Adrenal gland (tissue), 12 donors: ENCODE results near the gene VWA3A. TPM values are rescaled to one million over a fixed set of nuclear protein-coding genes. Genes with fewer than 3 reads are reported as not detected.

ENCODE experiments used
- DNase-seq, 7 donors: peaks; one replicate each; pipeline ENCODE4 v3.0.0-alpha.2; 2019 to 2020
- H3K27ac ChIP-seq, 5 donors: fragments of 200-600 bp; sonication (generic) in 4 of 5; 1 replicate in 3 of 5; 2 replicates in 2 of 5; pipeline versions ENCODE4 v1.5.1 to v1.8.0; 2016 to 2020; ENCODE audit warnings: mild to moderate bottlenecking in 1 of 5
- H3K27me3 ChIP-seq: fragments of 200-600 bp; 2 replicates; pipeline ENCODE4 v1.8.0; 2021
- H3K36me3 ChIP-seq, 2 donors: fragments of 200-600 bp; replicated peaks in 1 of 2; 1 replicate in 1 of 2; 2 replicates in 1 of 2; pipeline versions ENCODE4 v1.5.1 to v1.8.0; 2018 to 2022
- H3K4me1 ChIP-seq, 2 donors: fragments of 200-600 bp; replicated peaks in 1 of 2; 1 replicate in 1 of 2; 2 replicates in 1 of 2; pipeline versions ENCODE4 v1.5.1 to v1.8.0; 2018 to 2021
- H3K4me3 ChIP-seq, 4 donors: fragments of 200-600 bp; sonication (generic) in 3 of 4; one replicate each; pipeline ENCODE4 v1.5.1; 2016 to 2018
- H3K9me3 ChIP-seq, 3 donors: fragments of 200-600 bp; sonication (generic) in 1 of 3; replicated peaks in 1 of 3; 1 replicate in 2 of 3; 2 replicates in 1 of 3; pipeline versions ENCODE4 v1.5.1 to v1.8.0; 2016 to 2021
- POLR2A ChIP-seq, 2 donors: fragments of 450-650 bp; IDR thresholded peaks; one replicate each; pipeline ENCODE4 v1.6.1; 2017; ENCODE audit warnings: antibody characterized with exemption in 2 of 2, mild to moderate bottlenecking in 2 of 2, moderate library complexity in 1 of 2
- WGBS, 4 donors: extraction: QIAGEN DNeasy Blood & Tissue Kit in 2 of 4; methylation state at CpG; one replicate each; pipeline versions ENCODE4 v1.1.5 to v1.1.7; 2013 to 2017; 5-methylcytosine and 5-hydroxymethylcytosine counted together
- intact Hi-C, 2 donors: fragments of 100-400 bp; cut with DNase I; formaldehyde crosslinking; loops; one replicate each; pipeline versions ENCODE4 v1.14.1 to v1.15.0; 2022 to 2023
- polyA plus RNA-seq, 3 donors: library from polyadenylated mRNA; stranded (reverse); fragments of 200-250 nt in 2 of 3; fragments of 350-450 nt in 1 of 3; fragmentation: Illumina TruSeq in 1 of 3; extraction: RNeasy Lipid Tissue Mini Kit (QIAGEN cat#74804) in 1 of 3; gene quantifications; one replicate each; pipeline ENCODE4 v1.2.3, GENCODE V29; 2013 to 2014
- total RNA-seq, 9 donors: library from RNA; depleted of rRNA in 4 of 9; stranded (reverse); fragments of >200 nt in 4 of 9; fragments of 120-200 nt in 1 of 9; fragmentation: NEBNext Ultra II Directional in 1 of 9; extraction: Animal tissue kit (Norgen Biotek cat#: 25700) in 1 of 9; gene quantifications; one replicate each; pipeline versions ENCODE4 v1.1.0 to v1.2.4, GENCODE V29; 2013 to 2023
- TF ChIP-seq, protein P1 (sequence below), 6 experiments: fragments of 450-650 bp in 4 of 6; fragments of 200-600 bp in 2 of 6; sonication (generic) in 1 of 6; IDR thresholded peaks; 1 replicate in 5 of 6; 2 replicates in 1 of 6; pipeline versions ENCODE4 v1.5.1 to v1.8.0; 2016 to 2021; ENCODE audit warnings: antibody characterized with exemption in 6 of 6, mild to moderate bottlenecking in 2 of 6, moderate library complexity in 1 of 6
- donor health status: healthy with polysubstance abuse.
- donor health status: Bipolar disorder and iron deficiency.
- donor health status: DM: yes; HTN: yes; CAD: no.
- donor health status: DM: no; HTN: no; CAD: no.
- donor health status: DM: no; HTN: no; CAD: no.
- donor health status: DM: yes; HTN: yes; CAD: no.

Gene VWA3A
- total and polyA plus RNA-seq, 12 donors: 0.17 to 0.72 (median 0.29) TPM; not detected in 6

DNA sequence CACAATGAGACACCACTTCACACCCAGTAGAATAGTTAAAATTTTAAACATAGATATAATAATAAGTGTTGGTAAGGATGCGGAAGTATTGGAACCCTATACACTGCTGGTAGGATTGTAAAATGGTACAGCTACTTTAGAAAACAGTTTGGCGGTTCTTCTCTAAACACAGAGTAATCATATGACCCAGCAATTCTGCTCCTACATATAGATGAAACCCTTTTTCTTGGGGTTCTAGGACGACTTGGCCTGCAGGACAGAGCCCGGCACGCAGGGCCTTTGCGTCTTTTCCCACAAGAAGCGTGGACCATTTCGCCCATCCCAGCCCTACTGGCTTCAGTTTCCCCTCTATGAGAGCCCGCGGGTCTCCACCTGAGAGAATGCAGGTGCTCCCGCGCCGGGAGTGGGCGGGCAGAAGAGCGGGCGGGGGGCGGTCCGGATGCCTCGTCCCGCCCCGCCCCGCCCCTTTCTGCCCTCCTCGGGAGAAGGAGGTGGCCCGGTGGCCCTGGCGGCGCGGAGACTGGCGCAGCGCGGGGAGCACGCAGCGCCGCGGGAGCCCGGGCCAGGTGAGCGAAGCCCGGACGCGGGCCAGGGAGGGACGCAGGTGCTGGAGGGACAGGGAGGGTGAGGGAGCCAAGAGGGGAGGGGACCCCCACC lies 69.8 kb downstream of the VWA3A start, which contains the start of gene SDR42E2:
TSS of gene SDR42E2 (plus strand) at position 508 of the 657 bp plus-strand sequence. CDS start 3,077 bp downstream, outside the sequence.
- 6 to 36% (median 10%) methylated on average over 8 to 40 of the region's 40 CpGs for WGBS, 4 donors
- H3K36me3 ChIP-seq: no peaks in the 10 kb centered on the region
- H3K4me1 ChIP-seq: no peaks in the 10 kb centered on the region
- no peak within 1 kb of the TSS for H3K27ac ChIP-seq
- no peaks in the 10 kb centered on the region for H3K9me3 ChIP-seq
- no peak for TF ChIP-seq POLR2A (IDR thresholded peaks at IDR 0.05)
- TF ChIP-seq, protein P1, sequence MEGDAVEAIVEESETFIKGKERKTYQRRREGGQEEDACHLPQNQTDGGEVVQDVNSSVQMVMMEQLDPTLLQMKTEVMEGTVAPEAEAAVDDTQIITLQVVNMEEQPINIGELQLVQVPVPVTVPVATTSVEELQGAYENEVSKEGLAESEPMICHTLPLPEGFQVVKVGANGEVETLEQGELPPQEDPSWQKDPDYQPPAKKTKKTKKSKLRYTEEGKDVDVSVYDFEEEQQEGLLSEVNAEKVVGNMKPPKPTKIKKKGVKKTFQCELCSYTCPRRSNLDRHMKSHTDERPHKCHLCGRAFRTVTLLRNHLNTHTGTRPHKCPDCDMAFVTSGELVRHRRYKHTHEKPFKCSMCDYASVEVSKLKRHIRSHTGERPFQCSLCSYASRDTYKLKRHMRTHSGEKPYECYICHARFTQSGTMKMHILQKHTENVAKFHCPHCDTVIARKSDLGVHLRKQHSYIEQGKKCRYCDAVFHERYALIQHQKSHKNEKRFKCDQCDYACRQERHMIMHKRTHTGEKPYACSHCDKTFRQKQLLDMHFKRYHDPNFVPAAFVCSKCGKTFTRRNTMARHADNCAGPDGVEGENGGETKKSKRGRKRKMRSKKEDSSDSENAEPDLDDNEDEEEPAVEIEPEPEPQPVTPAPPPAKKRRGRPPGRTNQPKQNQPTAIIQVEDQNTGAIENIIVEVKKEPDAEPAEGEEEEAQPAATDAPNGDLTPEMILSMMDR (IDR thresholded peaks at IDR 0.05): no peak
- no peak within 1 kb of the TSS for H3K4me3 ChIP-seq
- peaks cover 16% of the 10 kb centered on the region for H3K27me3 ChIP-seq
- no peak for DNase-seq
- intact Hi-C loops: no loop called here

DNA sequence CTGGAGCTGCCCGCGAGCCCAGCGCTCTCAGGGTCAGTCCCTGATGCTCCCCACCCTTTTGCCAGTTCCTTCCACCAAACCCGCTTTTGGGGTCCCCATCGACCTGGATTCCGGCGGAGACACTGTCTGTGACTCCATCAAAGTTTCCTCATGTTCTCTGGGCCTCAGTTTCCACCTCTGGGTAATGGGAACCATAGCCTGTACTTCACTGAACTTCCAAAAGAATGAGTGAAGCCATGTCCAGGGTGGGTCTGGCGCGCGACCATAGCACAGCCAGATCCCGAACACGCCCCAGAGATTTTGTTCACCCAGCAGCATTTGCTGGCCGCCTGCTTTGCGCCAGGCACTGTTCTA lies 70.3 kb downstream of the VWA3A start:
- H3K4me3 ChIP-seq: no peak overlapping the region
- intact Hi-C loops: no loop called here
- 16 to 34% (median 34%) methylated on average over 9 to 14 of the region's 14 CpGs for WGBS, 4 donors

DNA sequence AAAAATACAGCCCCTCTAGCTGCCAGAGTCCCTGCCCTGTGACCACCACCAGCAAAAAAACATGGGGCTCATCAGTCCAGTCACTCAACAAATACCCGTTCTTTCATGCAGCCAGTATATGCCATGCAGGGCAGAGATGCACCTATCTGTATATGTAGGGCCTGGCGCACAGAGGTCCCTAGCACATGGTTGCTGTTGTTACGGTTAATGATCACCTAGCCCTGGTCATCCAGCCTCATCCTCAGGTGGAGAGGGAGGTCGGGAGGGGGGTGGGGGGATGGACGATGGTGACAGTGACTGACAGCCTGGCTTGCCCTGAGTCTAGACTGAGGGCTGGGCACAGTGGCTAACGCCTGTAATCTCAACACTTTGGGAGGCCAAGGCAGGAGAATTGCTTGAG lies 71.5 kb downstream of the VWA3A start:
- no peak overlapping the region for H3K27ac ChIP-seq
- TF ChIP-seq POLR2A (IDR thresholded peaks at IDR 0.05): no peak
- TF ChIP-seq, protein P1 (IDR thresholded peaks at IDR 0.05): no peak
- WGBS, 4 donors: 73 to 90% (median 80%) methylated on average over 2 to 6 of the region's 6 CpGs
- intact Hi-C loops: no loop called here
- H3K27me3 ChIP-seq: peaks cover 16% of the 10 kb centered on the region
- no peak overlapping the region for H3K4me3 ChIP-seq
- no peaks in the 10 kb centered on the region for H3K4me1 ChIP-seq
- H3K9me3 ChIP-seq: no peaks in the 10 kb centered on the region
- DNase-seq: no peak
- H3K36me3 ChIP-seq: no peaks in the 10 kb centered on the region

More for the DNA sequence above, 70.3 kb downstream of the VWA3A start:
- H3K36me3 ChIP-seq: no peaks in the 10 kb centered on the region
- no peak overlapping the region for H3K27ac ChIP-seq
- no peak for TF ChIP-seq POLR2A (IDR thresholded peaks at IDR 0.05)
- TF ChIP-seq, protein P1 (IDR thresholded peaks at IDR 0.05): no peak
- no peaks in the 10 kb centered on the region for H3K9me3 ChIP-seq
- H3K4me1 ChIP-seq: no peaks in the 10 kb centered on the region
- no peak for DNase-seq
- H3K27me3 ChIP-seq: peaks cover 16% of the 10 kb centered on the region

DNA sequence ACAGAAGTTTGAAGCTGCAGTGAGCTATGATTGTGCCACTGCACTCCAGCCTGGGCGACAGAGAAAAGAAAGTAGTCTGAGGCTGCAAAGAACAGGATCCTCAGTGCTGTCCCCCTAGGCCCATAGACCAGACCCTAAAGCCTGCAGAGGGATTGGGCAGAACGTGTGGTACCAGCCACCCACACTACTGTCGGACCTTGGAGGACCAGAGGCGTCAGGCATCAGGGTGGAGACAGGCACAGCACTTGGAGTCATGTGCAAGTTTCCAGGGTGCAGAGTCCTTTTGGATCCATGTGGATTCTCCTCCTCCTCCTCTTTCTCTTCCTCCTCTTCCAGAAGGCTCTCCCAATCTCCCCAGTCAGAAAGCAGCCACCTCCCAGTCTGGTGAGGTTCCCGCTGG lies 72.1 kb downstream of the VWA3A start:
- Histone ChIP-seq H3K36me3 (no peaks in the 10 kb centered on the region), H3K27me3 (peaks cover 16% of the 10 kb centered on the region), H3K9me3 (no peaks in the 10 kb centered on the region), H3K4me1 (no peaks in the 10 kb centered on the region), H3K27ac (no peak overlapping the region), H3K4me3 (no peak overlapping the region)
- WGBS, 4 donors: 85 to 96% (median 91%) methylated on average over 5 of the region's 5 CpGs
- no peak for DNase-seq
- intact Hi-C loops: no loop called here
- TF ChIP-seq POLR2A (IDR thresholded peaks at IDR 0.05): no peak
- TF ChIP-seq, protein P1 (IDR thresholded peaks at IDR 0.05): no peak
